GM06990 (cell line): ENCODE measurements around the gene ZSWIM8.

Experiments
- DNase-seq: peaks from one replicate; pipeline ENCODE4 v3.0.0-alpha.2; 2011; ENCODE audit not compliant: insufficient read length; ENCODE audit errors: extremely low read depth
- H3K27me3 ChIP-seq: replicated peaks from 2 replicates; pipeline ENCODE4 v1.6.0; 2011; ENCODE audit warnings: low read length; ENCODE audit not compliant: control insufficient read depth, insufficient read depth
- H3K36me3 ChIP-seq: 2 replicates; pipeline ENCODE4 v1.5.1; 2011; ENCODE audit warnings: low read length; ENCODE audit not compliant: control insufficient read depth, insufficient read depth
- H3K4me3 ChIP-seq: replicated peaks from 2 replicates; pipeline ENCODE4 v1.5.1; 2011; ENCODE audit warnings: low read depth, mild to moderate bottlenecking, control low read depth, low read length
- CTCF ChIP-seq: IDR thresholded peaks from 2 replicates; pipeline ENCODE4 v1.5.1; 2011; ENCODE audit warnings: low read length, control low read depth, mild to moderate bottlenecking, inconsistent platforms; ENCODE audit not compliant: insufficient read depth, poor library complexity, severe bottlenecking

ZSWIM8 gene

GRCh38 chr10:73813333-73813732 lies 27.9 kb downstream of the ZSWIM8 start:
- Histone ChIP-seq H3K27me3 (no peaks in the 10 kb centered on the region), H3K36me3 (peaks cover 5% of the 10 kb centered on the region), H3K4me3 (no peak overlapping the region)
- no peak for DNase-seq
- TF ChIP-seq CTCF = no peak

- Histone ChIP-seq H3K4me3 (no peak overlapping the region), H3K27me3 (no peaks in the 10 kb centered on the region), H3K36me3 (peaks cover 3% of the 10 kb centered on the region)
- DNase-seq = no peak
- no peak for TF ChIP-seq CTCF
Observed at GRCh38 chr10:73814276-73814895, 29.0 kb downstream of the ZSWIM8 start.

GRCh38 chr10:73814896-73815718 lies 29.7 kb downstream of the ZSWIM8 start:
- no peak for DNase-seq
- TF ChIP-seq CTCF = peak; percentile 24
- Histone ChIP-seq H3K27me3 (no peaks in the 10 kb centered on the region), H3K4me3 (no peak overlapping the region), H3K36me3 (peaks cover 6% of the 10 kb centered on the region)

- no peak for TF ChIP-seq CTCF
- no peak for DNase-seq
- Histone ChIP-seq H3K36me3 (peaks cover 6% of the 10 kb centered on the region), H3K4me3 (no peak overlapping the region), H3K27me3 (no peaks in the 10 kb centered on the region)
Observed at GRCh38 chr10:73815719-73816030, 30.3 kb downstream of the ZSWIM8 start.

- Histone ChIP-seq H3K27me3 (no peaks in the 10 kb centered on the region), H3K4me3 (no peak overlapping the region), H3K36me3 (peaks cover 7% of the 10 kb centered on the region)
- TF ChIP-seq CTCF = no peak
- no peak for DNase-seq
Observed at GRCh38 chr10:73816917-73817729, 31.7 kb downstream of the ZSWIM8 start.
